GM12878 (cell line): Measurements from ENCODE around the gene DPP6. TPM values are rescaled to one million over a fixed set of nuclear protein-coding genes. Genes with fewer than 3 reads are reported as not detected.
A peak's percentile ranks its signal among the peaks of the same experiment; 100 is the strongest.
"Not testable (repeated sequence)": the region's sequence is repeated elsewhere in the genome, so short reads cannot be mapped to it uniquely, and the experiment has no call there.

Experiments used
- ATAC-seq: fragments of 200-7000 bp; cut with Tn5 transposase; 3 replicates; pipeline ENCODE4 v1.9.1; 2020; ENCODE audit warnings: mild to moderate bottlenecking, moderate library complexity
- BruUV-seq: library from RNA; stranded (reverse); fragments of 400-500 nt; replicated peaks from 2 replicates; lab custom pipeline; 2021; lab: Mats Ljungman, UMichigan
- CTCF ChIA-PET: fragments of 300-600 bp; sonication (Branson Sonifier 250); formaldehyde crosslinking; extraction: SDS; loops from one replicate; lab custom pipeline; 2021; ENCODE audit warnings: inconsistent platforms; lab: Yijun Ruan, JAX
- POLR2A ChIA-PET: fragments of 350-600 bp; formaldehyde crosslinking; extraction: SDS; loops from one replicate; lab custom pipeline; 2021; ENCODE audit warnings: inconsistent platforms; lab: Charles Lee
- RAD21 ChIA-PET: fragments of 300-600 bp; sonication (Branson Sonifier 250); formaldehyde crosslinking; loops from one replicate; lab custom pipeline; 2023; ENCODE audit warnings: antibody characterized with exemption; ENCODE audit not compliant: unreplicated experiment; lab: Charles Lee
- SMC1A ChIA-PET: fragments of 300-600 bp; sonication (Branson Sonifier 250); formaldehyde crosslinking; loops from one replicate; lab custom pipeline; 2023; ENCODE audit not compliant: unreplicated experiment, uncharacterized antibody; lab: Charles Lee
- DNase-seq: peaks from one replicate; pipeline ENCODE4 v3.0.0-alpha.2; 2011; ENCODE audit warnings: low read depth, low spot score
- FAIRE-seq: peaks from 3 replicates; lab custom pipeline; 2011; peaks lifted over from hg19 to GRCh38; lab: Jason Lieb, UNC
- H2AFZ ChIP-seq: 2 replicates; pipeline ENCODE4 v1.6.0; 2011; ENCODE audit warnings: low read depth, low read length, control low read depth; ENCODE audit not compliant: control insufficient read depth
- H3K27ac ChIP-seq: 2 replicates; pipeline ENCODE4 v1.5.1; 2011; ENCODE audit warnings: control low read depth; ENCODE audit not compliant: control insufficient read depth, insufficient read depth
- H3K27me3 ChIP-seq, 2 experiments: replicated peaks in 1 of 2; 2 replicates each; pipeline versions ENCODE4 v1.6.0 to v1.6.1; 2011; ENCODE audit warnings: low read length in 1 of 2; ENCODE audit not compliant: control insufficient read depth in 2 of 2, insufficient read depth in 2 of 2
- H3K36me3 ChIP-seq, 2 experiments: 2 replicates each; pipeline ENCODE4 v1.5.1; 2011; ENCODE audit warnings: low read length in 1 of 2; ENCODE audit not compliant: control insufficient read depth in 2 of 2, insufficient read depth in 2 of 2
- H3K4me1 ChIP-seq: 2 replicates; pipeline ENCODE4 v1.6.1; 2011; ENCODE audit warnings: mild to moderate bottlenecking, low read length, moderate library complexity, mixed read lengths; ENCODE audit not compliant: control insufficient read depth, insufficient read depth
- H3K4me2 ChIP-seq: 2 replicates; pipeline ENCODE4 v1.6.0; 2011; ENCODE audit warnings: control low read depth; ENCODE audit not compliant: control insufficient read depth, insufficient read depth
- H3K4me3 ChIP-seq: fragments of 200-600 bp; sonication (generic); 2 replicates; pipeline ENCODE4 v1.5.1; 2016
- H3K79me2 ChIP-seq: 2 replicates; pipeline ENCODE4 v1.6.0; 2011; ENCODE audit warnings: low read length; ENCODE audit not compliant: control insufficient read depth, insufficient read depth
- H3K9ac ChIP-seq: 2 replicates; pipeline ENCODE4 v1.8.0; 2011; ENCODE audit warnings: low read length, control low read depth, mixed read lengths; ENCODE audit not compliant: control insufficient read depth, insufficient read depth
- H3K9me3 ChIP-seq: replicated peaks from 3 replicates; pipeline ENCODE4 v1.5.1; 2011; ENCODE audit warnings: mild to moderate bottlenecking, low read length; ENCODE audit not compliant: control insufficient read depth, insufficient read depth
- H4K20me1 ChIP-seq: 2 replicates; pipeline ENCODE4 v1.6.0; 2011; ENCODE audit not compliant: control insufficient read depth, insufficient read depth
- WGBS: methylation state at CpG from one replicate; pipeline ENCODE4 v1.1.6; 2016; ENCODE audit warnings: low lambda C conversion rate; ENCODE audit not compliant: insufficient replicate concordance, insufficient coverage; ENCODE audit errors: missing lambda C conversion rate; 5-methylcytosine and 5-hydroxymethylcytosine counted together
- in situ Hi-C: fragments of 300-500 bp; cut with MboI; formaldehyde crosslinking; loops from 9 replicates; pipeline ENCODE4 v1.14.3; 2018; ENCODE audit warnings: mixed read lengths
- intact Hi-C: fragments of 100-400 bp; cut with micrococcal nuclease; formaldehyde crosslinking; loops from one replicate; pipeline ENCODE4 v1.14.2; 2022; ENCODE audit not compliant: unreplicated experiment
- polyA plus RNA-seq, 11 experiments: library from polyadenylated mRNA; depleted of rRNA in 4 of 11; unstranded in 6 of 11; stranded (reverse) in 5 of 11; fragments of >200 nt; fragmentation: Nextera tagmentation in 4 of 11; fragmentation: Illumina TruSeq in 1 of 11; extraction: Ambion mirVana in 4 of 11; extraction: Trizol in 1 of 11; gene quantifications; 1 replicate in 1 of 11; 2 replicates in 10 of 11; pipeline versions ENCODE4 v1.2.1 to v1.2.3, GENCODE V29; 2011 to 2016; ENCODE audit warnings: inconsistent platforms in 2 of 11, missing spikeins in 2 of 11, low read depth in 1 of 11
- total RNA-seq, 4 experiments: library from RNA; depleted of rRNA in 3 of 4; stranded (reverse); fragments of >200 nt in 3 of 4; fragmentation: Illumina TruSeq in 1 of 4; extraction: Trizol in 1 of 4; gene quantifications; 2 replicates each; pipeline versions ENCODE4 v1.2.1 to v1.2.3, GENCODE V29; 2013 to 2021

DPP6 gene
- total and polyA plus RNA-seq, 10 of the 15 experiments (the other 5 are each of a cell fraction or from before 2014, with no cell fraction given), result not detected

DNA sequence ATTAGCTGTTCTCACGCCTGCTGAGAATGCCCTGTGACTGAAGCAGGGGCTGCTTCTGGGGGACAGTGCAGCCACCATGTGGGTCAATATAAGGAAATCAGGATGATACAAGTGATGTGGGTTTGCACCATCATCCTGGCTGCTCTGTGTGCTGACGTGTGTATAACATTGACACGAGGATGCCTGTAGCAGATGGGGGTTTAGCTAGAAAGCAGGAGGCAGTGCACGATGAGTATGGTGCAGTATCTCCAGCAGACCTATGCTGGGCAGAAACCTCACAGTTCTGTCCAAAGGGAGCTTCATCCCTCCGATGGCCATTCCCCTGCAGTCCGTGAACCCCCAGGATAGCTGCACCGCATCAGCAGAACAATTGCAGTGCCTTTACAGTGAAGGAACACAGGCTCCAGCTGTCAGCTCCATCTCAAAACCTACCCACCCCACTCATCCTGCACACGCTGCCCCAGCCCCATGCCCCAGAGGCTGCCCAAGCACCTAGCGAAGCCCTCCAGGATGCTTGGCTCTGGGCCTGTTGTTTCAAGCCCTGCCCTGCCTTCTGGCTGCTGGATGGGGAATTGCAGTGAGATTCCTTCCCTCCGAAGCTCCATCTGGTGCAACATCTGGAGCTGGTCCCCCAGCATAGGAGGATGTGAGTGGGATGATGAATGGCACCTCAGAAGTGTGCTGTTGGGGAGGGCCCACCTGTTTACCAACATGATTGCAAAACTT lies 96.8 kb downstream of the DPP6 start:
- H3K27ac ChIP-seq, POLR2A ChIA-PET, H3K9me3 ChIP-seq, RAD21 ChIA-PET, H3K79me2 ChIP-seq, H3K9ac ChIP-seq, SMC1A ChIA-PET, H3K36me3 ChIP-seq, H3K4me2 ChIP-seq, DNase-seq, H3K4me3 ChIP-seq, ATAC-seq, H3K4me1 ChIP-seq, H3K27me3 ChIP-seq, H4K20me1 ChIP-seq, in situ Hi-C loops, intact Hi-C loops, H2AFZ ChIP-seq, CTCF ChIA-PET, BruUV-seq: not testable (repeated sequence)
- peak; percentile 47 for FAIRE-seq
- whole genome bisulfite sequencing, result 54% methylated on average over 7 of the region's 10 CpGs

DNA sequence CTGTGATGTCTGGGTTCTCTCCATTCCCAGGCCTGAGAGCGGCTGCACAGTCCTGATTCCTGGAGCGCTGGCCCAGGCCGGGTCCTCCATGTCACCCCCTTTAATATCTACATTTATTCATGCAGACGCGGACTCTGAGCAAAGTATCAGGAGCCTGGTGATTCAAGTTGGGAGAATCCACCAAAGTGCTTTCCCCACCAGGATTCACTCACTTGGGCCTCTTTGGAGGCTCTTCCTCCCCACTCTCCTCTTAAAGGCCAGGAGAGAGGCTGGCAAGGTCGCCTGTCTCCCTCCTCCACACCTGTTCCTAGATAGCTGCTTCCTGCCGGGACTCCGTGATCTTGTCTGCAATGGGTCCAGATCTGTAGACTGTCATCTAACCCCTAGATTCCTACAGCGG lies 98.5 kb downstream of the DPP6 start:
- WGBS, result 61% methylated on average over 8 of the region's 9 CpGs
- RAD21 ChIA-PET, DNase-seq, H3K36me3 ChIP-seq, POLR2A ChIA-PET, H4K20me1 ChIP-seq, in situ Hi-C loops, intact Hi-C loops, ATAC-seq, SMC1A ChIA-PET, H3K79me2 ChIP-seq, H2AFZ ChIP-seq, FAIRE-seq, H3K4me1 ChIP-seq, H3K27ac ChIP-seq, H3K4me2 ChIP-seq, H3K9ac ChIP-seq, BruUV-seq, H3K9me3 ChIP-seq, H3K4me3 ChIP-seq, CTCF ChIA-PET, H3K27me3 ChIP-seq: not testable (repeated sequence)

DNA sequence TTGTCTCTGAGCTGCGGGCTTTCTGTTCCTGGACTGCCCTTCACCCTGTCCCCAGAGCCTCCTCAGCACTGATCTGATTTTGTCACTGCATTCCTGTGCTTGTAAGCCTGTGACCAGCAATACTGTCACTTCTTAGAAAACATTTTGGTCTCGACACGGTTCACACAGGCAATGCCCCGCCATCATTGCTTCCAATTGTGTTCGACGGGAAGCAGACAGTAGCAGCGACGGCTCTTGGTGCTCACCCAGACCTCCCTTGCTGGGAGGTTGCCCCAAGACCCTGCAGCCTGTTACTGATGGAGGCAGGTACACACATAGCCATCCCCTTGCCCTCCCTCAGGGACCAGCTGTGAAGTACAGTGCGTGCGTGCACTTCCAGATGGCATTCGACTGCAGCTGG lies 99.1 kb downstream of the DPP6 start:
- H3K27me3 ChIP-seq, in situ Hi-C loops, H3K79me2 ChIP-seq, DNase-seq, CTCF ChIA-PET, ATAC-seq, RAD21 ChIA-PET, H3K4me2 ChIP-seq, SMC1A ChIA-PET, POLR2A ChIA-PET, H3K9ac ChIP-seq, intact Hi-C loops, H4K20me1 ChIP-seq, H3K36me3 ChIP-seq, H3K4me1 ChIP-seq, H3K4me3 ChIP-seq, H3K9me3 ChIP-seq, H2AFZ ChIP-seq, FAIRE-seq, H3K27ac ChIP-seq, BruUV-seq: not testable (repeated sequence)
- WGBS, result 37% methylated on average over 10 of the region's 11 CpGs

DNA sequence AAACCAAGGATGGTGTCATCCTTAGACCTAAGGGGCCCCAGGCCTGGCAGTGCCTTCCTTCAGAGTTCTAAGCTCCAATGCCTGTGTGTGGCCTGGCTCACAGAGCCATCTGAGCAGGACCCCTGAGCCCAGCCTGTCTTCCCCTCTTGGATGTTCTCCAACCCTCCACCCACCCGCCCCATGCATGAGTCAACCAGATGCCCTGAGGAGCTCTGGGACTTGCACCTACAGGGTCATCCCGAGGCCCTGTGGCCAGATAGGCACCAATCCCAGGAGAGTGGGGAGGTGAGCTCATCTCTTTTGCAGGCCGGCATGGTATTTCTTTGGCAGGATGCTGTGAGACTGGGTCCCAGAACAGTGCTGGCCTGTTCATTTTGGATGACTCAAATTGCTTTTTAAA lies 103.7 kb downstream of the DPP6 start:
- H3K4me3 ChIP-seq, FAIRE-seq, H3K9ac ChIP-seq, DNase-seq, H3K4me2 ChIP-seq, H3K36me3 ChIP-seq, H3K27me3 ChIP-seq, ATAC-seq, BruUV-seq, in situ Hi-C loops, H3K79me2 ChIP-seq, intact Hi-C loops, H3K4me1 ChIP-seq, RAD21 ChIA-PET, H4K20me1 ChIP-seq, H2AFZ ChIP-seq, H3K27ac ChIP-seq, CTCF ChIA-PET, H3K9me3 ChIP-seq, SMC1A ChIA-PET, POLR2A ChIA-PET: not testable (repeated sequence)
- WGBS, result 29% methylated on average over 2 of the region's 3 CpGs
